Left cardiac atrium (tissue), 4 donors: ENCODE data around the gene IPO5. TPM values are rescaled to one million over a fixed set of nuclear protein-coding genes. Genes with fewer than 3 reads are reported as not detected.
"Not testable (repeated sequence)": the region's sequence is repeated elsewhere in the genome, so short reads cannot be mapped to it uniquely, and the experiment has no call there.

Experiments used
- ATAC-seq, 2 donors: fragments of 200-7000 bp; cut with Tn5 transposase; one replicate each; pipeline ENCODE4 v1.9.1; 2020; ENCODE audit warnings: mild to moderate bottlenecking in 2 of 2, moderate library complexity in 2 of 2
- DNase-seq: peaks from one replicate; pipeline ENCODE4 v3.0.0-alpha.2; 2020
- intact Hi-C, 2 donors: fragments of 100-400 bp; cut with DNase I; formaldehyde crosslinking; loops; one replicate each; pipeline versions ENCODE4 v1.14.1 to v1.15.1; 2022 to 2023
- total RNA-seq, 2 donors: library from RNA; stranded (reverse); fragmentation: NEBNext Ultra II Directional; extraction: Animal tissue kit (Norgen Biotek cat#: 25700); gene quantifications; one replicate each; pipeline ENCODE4 v1.2.1, GENCODE V29; 2021
- donor health status: DM: no; HTN: yes; CAD: no.
- donor health status: DM: no; HTN: yes; CAD: no; lungs with severe emphysema.
- donor health status: DM: yes; HTN: yes; CAD: no.
- donor health status: Dilated cardiomyopathy.

Gene IPO5
- total RNA-seq, 2 donors from 2014 or later, result 77.8 to 101 TPM

- intact Hi-C loops, result no loop called here
- ATAC-seq, result no peak
Measured at GRCh38 chr13:97945792-97946419, 7.6 kb upstream of the IPO5 start.

GRCh38 chr13:97946951-97947588 lies 6.4 kb upstream of the IPO5 start:
- intact Hi-C loops, result no loop called here
- peak in 1 of 2 donors; percentile 95 for ATAC-seq
- DNase-seq, result no peak

More at GRCh38 chr13:97945792-97946419, 7.6 kb upstream of the IPO5 start:
- no peak for DNase-seq

GRCh38 chr13:97948041-97948440 lies 5.4 kb upstream of the IPO5 start:
- peak in 1 of 2 donors; percentile 67 for ATAC-seq
- intact Hi-C loops, result no loop called here
- DNase-seq, result no peak

- DNase-seq, intact Hi-C loops, ATAC-seq: not testable (repeated sequence)
Measured at GRCh38 chr13:97949316-97949715, 4.2 kb upstream of the IPO5 start.

- intact Hi-C loops, result no loop called here
- no peak for DNase-seq
- no peak for ATAC-seq
Measured at GRCh38 chr13:97951376-97951775, 2.1 kb upstream of the IPO5 start.

- ATAC-seq, DNase-seq, intact Hi-C loops: not testable (repeated sequence)
Measured at GRCh38 chr13:97952831-97953230, 644 bp upstream of the IPO5 start.

- ATAC-seq (no peak), DNase-seq (no peak)
- intact Hi-C loops, result no loop called here
Measured at GRCh38 chr13:97961340-97961739, 7.9 kb downstream of the IPO5 start.

- intact Hi-C loops, result no loop called here
- DNase-seq (no peak), ATAC-seq (no peak)
Measured at GRCh38 chr13:97962887-97963286, 9.4 kb downstream of the IPO5 start.

- ATAC-seq (no peak), DNase-seq (no peak)
- intact Hi-C loops, result no loop called here
Measured at GRCh38 chr13:97967226-97967625, 13.8 kb downstream of the IPO5 start.

GRCh38 chr13:97967948-97968347 lies 14.5 kb downstream of the IPO5 start:
- peak in 1 of 2 donors; percentile 25 for ATAC-seq
- intact Hi-C loops, result no loop called here
- peak; percentile 42 for DNase-seq

- intact Hi-C loops, result loop anchor here (5.0 to 10.0 kb wide), 2 partner anchors 114 to 117 kb away; no protein-coding TSS in a partner anchor
- no peak for ATAC-seq
Measured at GRCh38 chr13:97971519-97971918, 18.0 kb downstream of the IPO5 start.

GRCh38 chr13:97974773-97975172 lies 21.3 kb downstream of the IPO5 start:
- ATAC-seq (no peak), DNase-seq (no peak)
- intact Hi-C loops, result loop anchor here (5.0 to 10.0 kb wide), 2 partner anchors 117 to 120 kb away; no protein-coding TSS in a partner anchor

More at GRCh38 chr13:97971519-97971918, 18.0 kb downstream of the IPO5 start:
- no peak for DNase-seq

- DNase-seq (no peak), ATAC-seq (no peak)
- intact Hi-C loops, result loop anchor here in 1 of 2 donors (10.0 kb wide), 1 partner anchor 121 kb away; no protein-coding TSS in a partner anchor
Measured at GRCh38 chr13:97975280-97975847, 21.9 kb downstream of the IPO5 start.

- intact Hi-C loops, result loop anchor here in 1 of 2 donors (10.0 kb wide), 1 partner anchor 121 kb away; no protein-coding TSS in a partner anchor
- DNase-seq (peak; percentile 93), ATAC-seq (peak; percentile 98 to 99)
Measured at GRCh38 chr13:97975848-97976609, 22.6 kb downstream of the IPO5 start.

GRCh38 chr13:97976610-97977521 lies 23.4 kb downstream of the IPO5 start:
- DNase-seq, result no peak
- ATAC-seq, result peak; percentile 12 to 23

GRCh38 chr13:97977982-97978381 lies 24.5 kb downstream of the IPO5 start:
- intact Hi-C loops, result loop anchor here in 1 of 2 donors (10.0 kb wide), 1 partner anchor 123 kb away; no protein-coding TSS in a partner anchor
- DNase-seq (no peak), ATAC-seq (no peak)

More at GRCh38 chr13:97976610-97977521, 23.4 kb downstream of the IPO5 start:
- intact Hi-C loops, result loop anchor here in 1 of 2 donors (10.0 kb wide), 1 partner anchor 122 kb away; no protein-coding TSS in a partner anchor

GRCh38 chr13:97978651-97979050 lies 25.2 kb downstream of the IPO5 start:
- intact Hi-C loops, result loop anchor here in 1 of 2 donors (10.0 kb wide), 1 partner anchor 124 kb away; no protein-coding TSS in a partner anchor
- ATAC-seq (no peak), DNase-seq (no peak)

GRCh38 chr13:97979051-97979450 lies 25.6 kb downstream of the IPO5 start:
- intact Hi-C loops, result loop anchor here in 1 of 2 donors (10.0 kb wide), 1 partner anchor 124 kb away; no protein-coding TSS in a partner anchor
- ATAC-seq, result no peak

More at GRCh38 chr13:97979051-97979450, 25.6 kb downstream of the IPO5 start:
- DNase-seq, result no peak
